Endothelial cell of umbilical vein (primary cell): ENCODE results near the gene NAXD. TPM values are rescaled to one million over a fixed set of nuclear protein-coding genes. Genes with fewer than 3 reads are reported as not detected.

Source experiments
- BruUV-seq: library from RNA; stranded (reverse); fragments of 400-500 nt; replicated peaks from 2 replicates; lab custom pipeline; 2021; lab: Mats Ljungman, UMichigan
- CTCF ChIA-PET: fragments of 300-600, 350-600 bp; sonication (Branson Sonifier 250); formaldehyde crosslinking; loops from one replicate; lab custom pipeline; 2021; ENCODE audit warnings: antibody characterized with exemption, inconsistent platforms; lab: Charles Lee
- POLR2A ChIA-PET: fragments of 300-600, 350-600 bp; sonication (Branson Sonifier 250); formaldehyde crosslinking; loops from one replicate; lab custom pipeline; 2021; ENCODE audit warnings: antibody characterized with exemption, inconsistent platforms; lab: Charles Lee
- DNase-seq: peaks from one replicate; pipeline ENCODE4 v3.0.0-alpha.2; 2011; ENCODE audit warnings: low read depth, low spot score
- FAIRE-seq: peaks from 2 replicates; lab custom pipeline; 2011; peaks lifted over from hg19 to GRCh38; lab: Jason Lieb, UNC
- H2AFZ ChIP-seq: 2 replicates; pipeline ENCODE4 v1.6.0; 2012; ENCODE audit warnings: low read depth, low read length, control low read depth, inconsistent platforms
- H3K27ac ChIP-seq: 2 replicates; pipeline ENCODE4 v1.5.1; 2011; ENCODE audit warnings: low read depth, mild to moderate bottlenecking, control low read depth, low read length, moderate library complexity; ENCODE audit not compliant: insufficient read depth
- H3K27me3 ChIP-seq, 2 experiments: 2 replicates each; pipeline versions ENCODE4 v1.6.0 to v1.6.1; 2011; ENCODE audit warnings: low read length in 2 of 2, mixed read lengths in 1 of 2; ENCODE audit not compliant: control insufficient read depth in 2 of 2, insufficient read depth in 2 of 2
- H3K36me3 ChIP-seq, 2 experiments: 2 replicates in 1 of 2; 3 replicates in 1 of 2; pipeline ENCODE4 v1.5.1; 2011; ENCODE audit warnings: low read length in 2 of 2, mild to moderate bottlenecking in 1 of 2, moderate library complexity in 1 of 2; ENCODE audit not compliant: control insufficient read depth in 2 of 2, insufficient read depth in 2 of 2; ENCODE audit errors: extremely low read depth in 1 of 2
- H3K4me1 ChIP-seq: 3 replicates; pipeline ENCODE4 v1.5.1; 2011; ENCODE audit warnings: mild to moderate bottlenecking, low read length; ENCODE audit not compliant: control insufficient read depth, insufficient read depth; ENCODE audit errors: extremely low read depth
- H3K4me2 ChIP-seq: 2 replicates; pipeline ENCODE4 v1.6.1; 2011; ENCODE audit warnings: low read length, control low read depth, mixed read lengths; ENCODE audit not compliant: insufficient read depth
- H3K4me3 ChIP-seq, 3 experiments: fragments of 200-600 bp in 1 of 3; sonication (generic), shearing (Covaris generic) in 1 of 3; replicated peaks in 1 of 3; 2 replicates each; pipeline ENCODE4 v1.5.1; 2011 to 2016; ENCODE audit warnings: control low read depth in 3 of 3, low read length in 3 of 3, mild to moderate bottlenecking in 2 of 3, inconsistent platforms in 1 of 3, low read depth in 1 of 3, moderate library complexity in 1 of 3; ENCODE audit not compliant: insufficient read depth in 1 of 3
- H3K79me2 ChIP-seq: 2 replicates; pipeline ENCODE4 v1.6.0; 2012; ENCODE audit warnings: low read length, inconsistent platforms; ENCODE audit not compliant: control insufficient read depth, insufficient read depth
- H3K9ac ChIP-seq: replicated peaks from 2 replicates; pipeline ENCODE3; 2011; ENCODE audit warnings: low read length, control low read depth; ENCODE audit not compliant: insufficient read depth; ENCODE audit errors: extremely low read depth
- H3K9me1 ChIP-seq: replicated peaks from 3 replicates; pipeline ENCODE4 v1.6.0; 2011; ENCODE audit warnings: mild to moderate bottlenecking, low read length; ENCODE audit not compliant: control insufficient read depth, insufficient read depth; ENCODE audit errors: extremely low read depth
- H3K9me3 ChIP-seq: replicated peaks from 2 replicates; pipeline ENCODE4 v1.5.1; 2012; ENCODE audit warnings: low read length, inconsistent platforms; ENCODE audit not compliant: control insufficient read depth, insufficient read depth
- H4K20me1 ChIP-seq: replicated peaks from 2 replicates; pipeline ENCODE3; 2011; ENCODE audit warnings: mild to moderate bottlenecking, low read length; ENCODE audit not compliant: control insufficient read depth, insufficient read depth; ENCODE audit errors: extremely low read depth
- CTCF ChIP-seq, 2 donors: IDR thresholded peaks; 1 replicate in 1 of 2; 2 replicates in 1 of 2; pipeline ENCODE4 v1.5.1; 2011; ENCODE audit warnings: low read length in 2 of 2, mild to moderate bottlenecking in 2 of 2, moderate library complexity in 2 of 2, control low read depth in 1 of 2, inconsistent platforms in 1 of 2, low read depth in 1 of 2; ENCODE audit not compliant: insufficient read depth in 1 of 2; ENCODE audit errors: extremely low read depth in 1 of 2
- EZH2 ChIP-seq: IDR thresholded peaks from 2 replicates; pipeline ENCODE4 v1.6.1; 2012; ENCODE audit warnings: borderline replicate concordance, low read depth, mild to moderate bottlenecking, moderate library complexity, low read length, inconsistent platforms; ENCODE audit not compliant: severe bottlenecking
- FOS ChIP-seq: IDR thresholded peaks from 2 replicates; pipeline ENCODE4 v1.6.1; 2011; ENCODE audit warnings: mild to moderate bottlenecking, low read length, moderate library complexity, borderline replicate concordance; ENCODE audit not compliant: insufficient read depth
- GATA2 ChIP-seq: IDR thresholded peaks from 2 replicates; pipeline ENCODE4 v1.7.0; 2011; ENCODE audit warnings: low read depth, mild to moderate bottlenecking, moderate library complexity, mixed read lengths, low read length; ENCODE audit not compliant: insufficient read length, insufficient read depth
- JUN ChIP-seq: IDR thresholded peaks from 2 replicates; pipeline ENCODE4 v1.6.1; 2011; ENCODE audit warnings: borderline replicate concordance, low read depth; ENCODE audit not compliant: insufficient read length, insufficient read depth
- MYC ChIP-seq: IDR thresholded peaks from one replicate; pipeline ENCODE4 v1.6.1; 2011; ENCODE audit warnings: mild to moderate bottlenecking, low read depth, low read length
- POLR2A ChIP-seq: IDR thresholded peaks from 2 replicates; pipeline ENCODE4 v1.6.1; 2012; ENCODE audit warnings: low read depth, mild to moderate bottlenecking, control low read depth, low read length
- POLR2AphosphoS5 ChIP-seq: IDR thresholded peaks from 2 replicates; pipeline ENCODE4 v1.6.1; 2012; ENCODE audit warnings: low read depth, mild to moderate bottlenecking, control low read depth, low read length, moderate library complexity; ENCODE audit not compliant: insufficient read depth
- dilution Hi-C: fragments of 300-500 bp; cut with MboI; formaldehyde crosslinking; loops from one replicate; pipeline ENCODE4 v1.15.0; 2019; ENCODE audit warnings: low sequenced_read_pairs; ENCODE audit not compliant: extremely low pct_ligation_motif_present
- intact Hi-C: fragments of 100-400 bp; cut with micrococcal nuclease; formaldehyde crosslinking; loops from one replicate; pipeline ENCODE4 v1.10.0; 2022
- polyA plus RNA-seq, 4 experiments: library from polyadenylated mRNA; depleted of rRNA in 3 of 4; stranded (reverse) in 3 of 4; unstranded in 1 of 4; fragments of >200 nt; gene quantifications; 2 replicates each; pipeline versions ENCODE4 v1.2.1 to v1.2.3, GENCODE V29; 2011 to 2012; ENCODE audit warnings: missing spikeins in 1 of 4
- total RNA-seq: library from RNA; stranded (reverse); gene quantifications from 2 replicates; pipeline ENCODE4 v1.2.3, GENCODE V29; 2021
- TF ChIP-seq, protein P1 (sequence below): IDR thresholded peaks from 2 replicates; pipeline ENCODE4 v1.6.1; 2011; ENCODE audit not compliant: insufficient read depth, insufficient read length

The NAXD gene
- total and polyA plus RNA-seq, 2 donors (not counting 3 experiments of a cell fraction or from before 2014, with no cell fraction given), result 19.9 to 42.9 TPM

- Histone ChIP-seq H2AFZ (no peak overlapping the region), H3K36me3 (peaks cover 0 to 5% of the 10 kb centered on the region in 2 experiments), H3K9ac (no peak overlapping the region), H3K9me1 (no peaks in the 10 kb centered on the region), H3K9me3 (no peaks in the 10 kb centered on the region), H4K20me1 (no peaks in the 10 kb centered on the region), H3K79me2 (no peaks in the 10 kb centered on the region), H3K4me3 (no peak overlapping the region), H3K4me1 (no peaks in the 10 kb centered on the region), H3K4me2 (no peak overlapping the region), H3K27ac (no peak overlapping the region), H3K27me3 (no peaks in the 10 kb centered on the region)
- dilution Hi-C loops (no loop called here), intact Hi-C loops (no loop called here)
- ChIA-PET CTCF (interaction anchor here (0.8 kb wide), 1 partner anchor 1790 kb away, joined by 3 read pairs; no protein-coding TSS in a partner anchor), POLR2A (no interaction called here)
- BruUV-seq, result no TSS peak
- TF ChIP-seq POLR2A (no peak), POLR2AphosphoS5 (no peak), GATA2 (no peak), CTCF (IDR thresholded peaks at IDR 0.05; ENCODE audit: extremely low read depth in 1 of 2, insufficient read depth in 1 of 2, low read depth in 1 of 2, low read length in 2 of 2) (no peak)
- TF ChIP-seq, protein P1, sequence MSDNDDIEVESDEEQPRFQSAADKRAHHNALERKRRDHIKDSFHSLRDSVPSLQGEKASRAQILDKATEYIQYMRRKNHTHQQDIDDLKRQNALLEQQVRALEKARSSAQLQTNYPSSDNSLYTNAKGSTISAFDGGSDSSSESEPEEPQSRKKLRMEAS, result no peak
- no peak for FAIRE-seq
- DNase-seq, result no peak
Measured at GRCh38 chr13:110653271-110653670, 37.9 kb downstream of the NAXD start.

DNA sequence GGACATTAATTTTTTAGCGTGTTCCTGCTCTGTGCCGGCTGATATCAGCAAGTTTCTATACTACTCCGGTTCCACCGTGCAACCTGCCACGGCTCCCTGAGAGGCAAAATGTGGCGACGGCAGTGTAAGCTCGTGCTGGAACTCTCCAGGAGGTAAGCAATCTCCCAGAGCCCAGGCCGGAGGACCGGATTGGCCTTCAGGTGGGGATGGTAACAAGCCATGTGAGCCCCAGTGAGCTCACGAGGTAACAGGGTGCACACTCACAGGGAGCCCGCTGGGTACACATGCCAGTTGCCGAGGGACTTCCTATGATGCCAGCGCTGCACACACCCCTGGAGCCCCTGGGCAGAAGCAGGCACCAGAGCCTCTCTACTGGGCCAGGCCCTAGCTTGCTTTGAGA lies 38.5 kb downstream of the NAXD start:
- H3K9ac ChIP-seq, result no peak overlapping the region
- no peak overlapping the region for H3K4me3 ChIP-seq
- no peak overlapping the region for H3K4me2 ChIP-seq
- H3K79me2 ChIP-seq, result no peaks in the 10 kb centered on the region
- no peaks in the 10 kb centered on the region for H3K27me3 ChIP-seq
- intact Hi-C loops, result no loop called here
- DNase-seq (no peak), FAIRE-seq (no peak)
- no peak overlapping the region for H3K27ac ChIP-seq
- H4K20me1 ChIP-seq, result no peaks in the 10 kb centered on the region
- dilution Hi-C loops, result no loop called here
- ChIA-PET CTCF (interaction anchor here (0.8 kb wide), 1 partner anchor 1790 kb away, joined by 3 read pairs; no protein-coding TSS in a partner anchor), POLR2A (no interaction called here)
- no peak overlapping the region for H2AFZ ChIP-seq
- BruUV-seq, result no TSS peak
- TF ChIP-seq JUN, result no peak
- TF ChIP-seq MYC, result no peak
- no peak for TF ChIP-seq POLR2A
- TF ChIP-seq CTCF (IDR thresholded peaks at IDR 0.05; ENCODE audit: extremely low read depth in 1 of 2, insufficient read depth in 1 of 2, low read depth in 1 of 2, low read length in 2 of 2), result no peak
- TF ChIP-seq GATA2, result no peak
- TF ChIP-seq EZH2, result no peak
- no peak for TF ChIP-seq FOS
- TF ChIP-seq POLR2AphosphoS5, result no peak
- TF ChIP-seq, protein P1, result no peak
- H3K9me1 ChIP-seq, result no peaks in the 10 kb centered on the region
- H3K9me3 ChIP-seq, result no peaks in the 10 kb centered on the region
- no peaks in the 10 kb centered on the region for H3K4me1 ChIP-seq
- H3K36me3 ChIP-seq, result peaks cover 0 to 5% of the 10 kb centered on the region in 2 experiments
